ENCODE measurements around the gene EXOSC3.
"Not testable (repeated sequence)": the region's sequence is repeated elsewhere in the genome, so short reads cannot be mapped to it uniquely, and the experiment has no call there.

Gene EXOSC3

DNA sequence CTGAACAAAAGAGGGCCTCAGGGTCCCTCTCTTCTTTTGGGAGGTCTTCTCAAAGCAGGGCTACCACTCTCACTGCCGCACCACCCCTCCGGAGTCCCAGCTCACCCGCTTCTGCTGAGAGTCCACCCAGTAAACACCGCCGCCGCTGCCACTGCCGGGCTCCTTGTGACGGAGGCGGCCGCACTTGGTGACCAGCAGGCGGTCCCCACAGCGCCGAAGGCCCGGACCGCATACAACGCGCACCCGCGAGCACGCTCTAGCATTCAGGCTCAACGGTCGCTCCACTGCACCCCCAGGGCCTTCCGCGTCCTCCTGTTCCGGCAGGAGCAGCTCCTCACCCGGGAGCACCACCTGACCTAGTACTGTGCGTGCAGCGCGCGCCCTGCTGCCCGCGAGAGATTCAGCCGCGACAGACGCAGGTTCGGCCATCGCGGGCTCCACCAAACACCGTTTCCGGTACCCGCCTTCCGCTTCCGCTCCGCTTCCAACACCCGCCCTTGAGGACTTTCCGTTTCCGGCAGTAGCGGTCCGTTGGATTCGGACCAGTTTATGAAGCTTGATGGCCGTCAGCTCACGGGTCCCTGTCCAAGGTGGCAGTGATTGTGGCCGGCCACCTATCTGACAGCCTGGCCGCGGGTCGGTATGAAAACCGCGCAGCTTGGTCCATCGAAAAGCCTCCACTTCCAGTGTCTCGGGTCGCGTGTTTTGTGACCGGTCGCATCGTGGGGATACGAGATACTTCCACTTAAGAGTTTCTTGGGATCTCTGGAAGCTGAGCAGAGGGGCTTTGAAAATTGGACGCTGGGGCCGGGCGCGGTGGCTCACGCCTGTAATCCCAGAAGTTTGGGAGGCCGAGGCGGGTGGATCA, at the start of gene EXOSC3:
TSS of gene EXOSC3 (minus strand) at position 449 of the 868 bp plus-strand sequence. CDS start at position 429, 20 bp downstream.
- TF ChIP-seq, protein P1, sequence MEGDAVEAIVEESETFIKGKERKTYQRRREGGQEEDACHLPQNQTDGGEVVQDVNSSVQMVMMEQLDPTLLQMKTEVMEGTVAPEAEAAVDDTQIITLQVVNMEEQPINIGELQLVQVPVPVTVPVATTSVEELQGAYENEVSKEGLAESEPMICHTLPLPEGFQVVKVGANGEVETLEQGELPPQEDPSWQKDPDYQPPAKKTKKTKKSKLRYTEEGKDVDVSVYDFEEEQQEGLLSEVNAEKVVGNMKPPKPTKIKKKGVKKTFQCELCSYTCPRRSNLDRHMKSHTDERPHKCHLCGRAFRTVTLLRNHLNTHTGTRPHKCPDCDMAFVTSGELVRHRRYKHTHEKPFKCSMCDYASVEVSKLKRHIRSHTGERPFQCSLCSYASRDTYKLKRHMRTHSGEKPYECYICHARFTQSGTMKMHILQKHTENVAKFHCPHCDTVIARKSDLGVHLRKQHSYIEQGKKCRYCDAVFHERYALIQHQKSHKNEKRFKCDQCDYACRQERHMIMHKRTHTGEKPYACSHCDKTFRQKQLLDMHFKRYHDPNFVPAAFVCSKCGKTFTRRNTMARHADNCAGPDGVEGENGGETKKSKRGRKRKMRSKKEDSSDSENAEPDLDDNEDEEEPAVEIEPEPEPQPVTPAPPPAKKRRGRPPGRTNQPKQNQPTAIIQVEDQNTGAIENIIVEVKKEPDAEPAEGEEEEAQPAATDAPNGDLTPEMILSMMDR (IDR thresholded peaks at IDR 0.05; ENCODE audit: borderline replicate concordance, insufficient read depth, low read depth, low read length): peak; percentile 23; the same call in 1 of the 2 replicates
- peak within 1 kb of the TSS; percentile 82 for H3K4me3 ChIP-seq (ENCODE audit: low read depth, low read length)

DNA sequence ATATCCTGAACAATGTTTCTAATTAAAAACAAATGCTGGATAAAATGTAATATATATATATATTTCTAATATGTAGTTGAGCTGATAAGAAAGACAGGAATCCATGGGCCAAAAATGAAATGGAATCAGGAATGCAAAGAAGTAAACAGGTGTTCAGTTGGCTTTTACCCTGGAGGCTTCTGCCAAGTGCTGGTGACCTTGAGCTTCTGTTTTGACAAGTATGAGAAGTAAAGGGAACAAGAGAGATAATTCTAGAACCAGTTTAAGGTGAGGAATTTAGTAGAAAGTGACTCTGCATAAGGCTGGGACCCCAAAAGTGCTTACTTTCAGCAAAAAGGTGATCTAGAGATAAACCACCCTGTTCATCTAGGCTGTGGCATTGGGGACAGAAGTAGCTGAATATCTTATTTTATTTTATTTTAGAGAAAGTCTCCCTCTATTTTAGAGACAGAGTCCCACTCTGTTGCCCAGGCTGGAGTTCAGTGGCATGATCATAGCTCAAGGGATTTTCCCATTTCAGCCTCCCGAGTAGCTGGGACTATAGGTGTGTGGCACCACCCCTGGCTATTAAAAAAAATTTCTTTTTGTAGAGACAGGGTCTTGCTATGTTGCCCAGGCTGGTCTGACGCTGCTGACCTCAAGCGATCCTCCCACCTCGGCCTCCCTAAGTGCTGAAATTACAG, 42.8 kb upstream of the EXOSC3 start:
- no peak overlapping the region for H3K4me3 ChIP-seq (ENCODE audit: low read depth, low read length)

DNA sequence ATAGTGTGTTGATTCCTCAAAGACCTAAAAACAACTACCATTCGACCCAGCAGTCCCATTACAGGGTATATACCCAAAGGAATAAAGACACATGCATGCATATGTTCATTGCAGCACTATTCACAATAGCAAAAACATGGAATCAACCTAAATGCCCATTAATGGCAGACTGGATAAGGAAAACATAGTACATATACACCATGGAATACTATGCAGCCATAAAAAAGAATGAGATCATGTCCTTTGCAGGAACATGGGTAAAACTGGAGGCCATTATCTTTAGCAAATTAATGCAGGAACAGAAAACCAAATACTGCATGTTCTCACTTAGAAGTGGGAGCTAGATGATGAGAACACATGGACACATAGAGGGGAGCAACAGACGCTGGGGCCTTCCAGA, 40.3 kb upstream of the EXOSC3 start:
- not testable (repeated sequence) for H3K4me3 ChIP-seq (ENCODE audit: low read depth, low read length)

More for the DNA sequence above, 42.8 kb upstream of the EXOSC3 start:
- TF ChIP-seq, protein P1 (IDR thresholded peaks at IDR 0.05; ENCODE audit: borderline replicate concordance, insufficient read depth, low read depth, low read length): no peak

DNA sequence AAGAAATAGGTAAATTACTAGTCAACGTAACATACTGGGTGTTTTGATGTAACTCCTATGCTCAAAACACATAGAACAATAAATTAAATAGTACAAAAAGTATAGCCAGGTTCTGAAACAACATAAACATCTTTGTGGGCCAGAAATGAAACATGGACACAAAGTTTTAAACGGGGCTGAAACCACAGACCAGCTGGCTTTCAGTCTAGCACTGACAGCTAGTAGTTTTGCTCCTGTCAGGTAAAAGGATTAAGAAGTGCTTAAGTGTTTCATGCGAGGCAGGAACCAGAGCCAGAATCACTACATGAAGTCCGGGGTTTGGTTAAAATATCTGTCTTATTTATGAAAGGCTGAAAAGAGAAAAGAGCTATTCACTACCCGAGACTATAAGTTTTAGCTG, 35.3 kb upstream of the EXOSC3 start:
- H3K4me3 ChIP-seq (ENCODE audit: low read depth, low read length): no peak overlapping the region
- TF ChIP-seq, protein P1 (IDR thresholded peaks at IDR 0.05; ENCODE audit: borderline replicate concordance, insufficient read depth, low read depth, low read length): no peak

DNA sequence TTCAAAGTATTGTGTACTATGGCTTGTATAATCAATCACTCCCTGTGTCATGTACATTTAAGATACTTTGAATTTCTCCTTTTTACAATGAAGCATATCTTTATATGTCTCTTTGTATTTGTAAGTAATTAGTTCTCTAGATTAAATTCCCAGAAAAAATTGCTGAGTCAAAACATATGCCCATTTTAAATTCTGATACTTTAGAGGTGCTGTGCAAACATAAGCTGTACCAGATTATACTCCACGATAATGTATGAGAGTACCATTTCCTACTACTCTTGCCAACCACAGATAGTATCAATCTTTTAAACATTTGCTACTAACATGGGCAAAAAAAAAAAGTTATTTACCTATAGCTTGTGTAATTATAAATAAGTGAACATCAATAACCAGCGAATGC, 34.0 kb upstream of the EXOSC3 start:
- no peak overlapping the region for H3K4me3 ChIP-seq (ENCODE audit: low read depth, low read length)
- TF ChIP-seq, protein P1 (IDR thresholded peaks at IDR 0.05; ENCODE audit: borderline replicate concordance, insufficient read depth, low read depth, low read length): no peak

DNA sequence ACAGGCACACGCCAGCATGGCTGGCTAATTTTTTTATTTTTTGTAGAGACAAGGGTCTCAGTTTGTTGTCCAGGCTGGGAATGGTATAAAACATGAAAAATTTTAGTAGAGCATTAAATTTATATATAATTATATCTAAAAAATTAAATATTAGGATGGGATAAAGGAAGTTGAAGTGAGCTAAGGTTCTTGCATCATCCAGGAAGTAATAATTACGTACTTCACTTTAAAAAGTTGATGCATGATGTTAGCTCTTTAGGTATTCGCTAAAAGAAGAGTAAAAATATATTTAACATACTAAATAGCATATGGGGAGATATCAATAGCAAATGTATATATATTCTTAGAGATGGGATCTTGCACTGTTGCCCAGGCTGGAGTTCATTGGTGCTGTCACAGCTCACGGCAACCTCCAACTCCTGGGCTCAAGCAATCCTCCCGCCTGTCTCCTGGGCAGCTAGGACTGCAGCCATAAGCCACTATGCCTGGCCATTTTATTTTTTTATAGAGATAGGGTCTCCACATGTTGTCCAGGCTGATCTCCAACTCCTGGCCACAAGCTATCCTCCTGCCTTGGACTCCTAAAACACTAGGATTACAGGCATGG, 28.0 kb upstream of the EXOSC3 start:
- TF ChIP-seq, protein P1 (IDR thresholded peaks at IDR 0.05; ENCODE audit: borderline replicate concordance, insufficient read depth, low read depth, low read length): no peak

DNA sequence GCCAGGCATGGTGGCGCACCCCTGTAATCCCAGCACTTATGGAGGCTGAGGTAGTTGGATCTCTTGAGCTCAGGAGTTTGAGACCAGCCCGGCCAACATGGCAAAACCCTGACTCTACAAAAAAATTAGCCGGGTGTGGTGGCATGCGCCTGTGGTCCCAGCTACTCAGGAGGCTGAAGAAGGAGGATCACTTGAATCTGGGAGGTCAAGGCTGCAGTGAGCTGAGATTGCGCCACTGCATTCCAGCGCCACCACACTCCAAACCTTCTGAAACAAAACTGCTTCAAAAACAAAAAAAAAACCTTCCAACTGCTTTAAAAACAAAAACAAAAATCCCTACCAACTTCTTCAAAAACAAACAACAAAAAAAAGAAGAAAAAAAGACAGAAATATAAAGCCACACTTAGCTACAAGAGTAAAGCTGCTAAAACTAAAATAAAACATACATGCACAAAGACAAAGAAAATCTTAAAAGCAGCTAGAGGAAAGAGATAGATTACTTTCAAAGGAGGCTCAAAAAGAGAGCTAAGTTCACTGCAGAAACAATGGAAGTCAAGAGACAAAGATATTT, 27.1 kb upstream of the EXOSC3 start:
- H3K4me3 ChIP-seq (ENCODE audit: low read depth, low read length): no peak overlapping the region
- TF ChIP-seq, protein P1 (IDR thresholded peaks at IDR 0.05; ENCODE audit: borderline replicate concordance, insufficient read depth, low read depth, low read length): no peak

More for the DNA sequence above, 28.0 kb upstream of the EXOSC3 start:
- no peak overlapping the region for H3K4me3 ChIP-seq (ENCODE audit: low read depth, low read length)

DNA sequence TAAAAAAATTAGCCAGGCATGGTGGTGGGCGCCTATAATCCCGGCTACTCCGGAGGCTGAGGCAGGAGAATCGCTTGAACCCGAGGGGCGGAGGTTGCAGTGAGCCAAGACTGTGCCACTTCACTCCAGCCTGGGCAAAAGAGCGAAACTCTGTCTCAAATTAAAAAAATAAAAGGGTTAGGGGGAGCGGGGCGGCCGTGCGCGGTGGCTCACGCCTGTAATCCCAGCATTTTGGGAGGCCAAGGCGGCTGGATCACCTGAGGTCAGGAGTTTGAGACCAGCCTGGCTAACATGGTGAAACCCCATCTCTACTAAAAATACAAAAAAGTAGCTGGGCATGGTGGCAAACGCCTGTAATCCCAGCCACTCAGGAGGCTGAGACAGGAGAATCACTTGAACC, 24.8 kb upstream of the EXOSC3 start:
- H3K4me3 ChIP-seq (ENCODE audit: low read depth, low read length): not testable (repeated sequence)
